BE2C (cell line): ENCODE data around the gene SIRPG.

ENCODE experiments used
- DNase-seq: peaks from one replicate; pipeline ENCODE4 v3.0.0-alpha.2; 2020
- H3K27me3 ChIP-seq: fragments of 250-450 bp; sonication (Bioruptor Pico); 2 replicates; pipeline ENCODE4 v1.5.1; 2020; ENCODE audit warnings: mild to moderate bottlenecking
- H3K36me3 ChIP-seq: fragments of 250-450 bp; sonication (Bioruptor Pico); 2 replicates; pipeline ENCODE4 v1.5.1; 2020; ENCODE audit warnings: mild to moderate bottlenecking
- H3K4me1 ChIP-seq: fragments of 250-450 bp; sonication (Bioruptor Pico); 2 replicates; pipeline ENCODE4 v1.5.1; 2020
- H3K4me3 ChIP-seq: 2 replicates; pipeline ENCODE4 v1.5.1; 2011; ENCODE audit warnings: low read depth, low read length
- H3K9me3 ChIP-seq: fragments of 250-450 bp; sonication (Bioruptor Pico); 2 replicates; pipeline ENCODE4 v1.5.1; 2020
- TF ChIP-seq, protein P1 (sequence below): IDR thresholded peaks from 2 replicates; pipeline ENCODE4 v1.5.1; 2012; ENCODE audit warnings: mild to moderate bottlenecking, low read depth, low read length

SIRPG gene

DNA sequence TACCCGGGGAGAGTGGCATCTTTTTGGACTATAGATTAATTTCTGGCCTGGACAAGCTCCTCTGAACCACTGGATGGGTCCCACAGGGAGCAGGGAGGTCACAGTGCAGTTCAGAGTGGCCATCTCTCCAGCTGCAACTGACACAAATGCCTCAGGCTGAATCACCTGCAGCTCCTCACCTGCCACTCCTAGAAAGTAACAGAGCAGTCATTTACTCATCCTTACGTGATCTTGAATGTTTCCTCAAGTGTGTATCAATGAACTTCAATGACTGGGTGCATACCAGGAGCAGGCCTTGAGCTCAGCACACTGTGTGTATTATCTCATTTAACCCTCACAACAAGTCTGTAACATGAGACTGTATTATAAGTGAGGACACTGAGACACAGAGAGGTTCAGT lies 40.0 kb upstream of the SIRPG start:
- H3K27me3 ChIP-seq: no peaks in the 10 kb centered on the region
- no peaks in the 10 kb centered on the region for H3K36me3 ChIP-seq
- no peak for DNase-seq
- H3K9me3 ChIP-seq: no peaks in the 10 kb centered on the region
- H3K4me1 ChIP-seq: no peaks in the 10 kb centered on the region
- TF ChIP-seq, protein P1, sequence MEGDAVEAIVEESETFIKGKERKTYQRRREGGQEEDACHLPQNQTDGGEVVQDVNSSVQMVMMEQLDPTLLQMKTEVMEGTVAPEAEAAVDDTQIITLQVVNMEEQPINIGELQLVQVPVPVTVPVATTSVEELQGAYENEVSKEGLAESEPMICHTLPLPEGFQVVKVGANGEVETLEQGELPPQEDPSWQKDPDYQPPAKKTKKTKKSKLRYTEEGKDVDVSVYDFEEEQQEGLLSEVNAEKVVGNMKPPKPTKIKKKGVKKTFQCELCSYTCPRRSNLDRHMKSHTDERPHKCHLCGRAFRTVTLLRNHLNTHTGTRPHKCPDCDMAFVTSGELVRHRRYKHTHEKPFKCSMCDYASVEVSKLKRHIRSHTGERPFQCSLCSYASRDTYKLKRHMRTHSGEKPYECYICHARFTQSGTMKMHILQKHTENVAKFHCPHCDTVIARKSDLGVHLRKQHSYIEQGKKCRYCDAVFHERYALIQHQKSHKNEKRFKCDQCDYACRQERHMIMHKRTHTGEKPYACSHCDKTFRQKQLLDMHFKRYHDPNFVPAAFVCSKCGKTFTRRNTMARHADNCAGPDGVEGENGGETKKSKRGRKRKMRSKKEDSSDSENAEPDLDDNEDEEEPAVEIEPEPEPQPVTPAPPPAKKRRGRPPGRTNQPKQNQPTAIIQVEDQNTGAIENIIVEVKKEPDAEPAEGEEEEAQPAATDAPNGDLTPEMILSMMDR: no peak
- no peak overlapping the region for H3K4me3 ChIP-seq

DNA sequence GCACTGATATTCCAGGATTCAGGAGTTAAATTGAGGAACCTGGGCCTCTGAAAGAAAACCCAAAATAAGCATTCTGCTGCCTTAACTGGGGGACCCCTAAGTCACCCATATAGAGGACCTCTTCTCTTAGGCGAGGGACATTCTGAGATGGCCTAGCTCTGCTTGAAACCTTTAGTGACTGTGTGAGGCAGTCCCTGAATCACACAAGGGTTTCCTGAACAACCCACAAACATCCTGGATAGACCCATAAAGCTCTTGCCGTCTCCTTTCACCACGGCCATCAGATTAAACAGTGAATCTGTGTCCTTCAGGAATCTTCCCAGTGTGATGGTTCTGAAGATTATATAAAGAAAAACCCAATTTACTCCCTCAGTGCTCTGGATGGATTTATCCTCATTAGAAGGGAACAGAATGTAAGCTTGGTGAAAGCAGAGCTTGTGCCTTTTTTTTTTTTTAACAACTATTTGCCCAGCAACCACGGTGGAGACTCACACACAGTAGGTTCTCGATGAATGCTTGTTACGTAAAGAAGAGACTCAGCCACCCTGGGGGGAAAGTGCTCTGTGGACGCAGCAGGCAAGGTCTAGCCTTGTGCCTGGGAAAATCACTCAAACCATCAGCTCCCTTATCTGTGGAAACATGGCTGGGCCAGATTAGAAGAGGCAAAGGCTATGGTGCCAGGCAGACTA lies 39.1 kb upstream of the SIRPG start:
- TF ChIP-seq, protein P1: no peak

DNA sequence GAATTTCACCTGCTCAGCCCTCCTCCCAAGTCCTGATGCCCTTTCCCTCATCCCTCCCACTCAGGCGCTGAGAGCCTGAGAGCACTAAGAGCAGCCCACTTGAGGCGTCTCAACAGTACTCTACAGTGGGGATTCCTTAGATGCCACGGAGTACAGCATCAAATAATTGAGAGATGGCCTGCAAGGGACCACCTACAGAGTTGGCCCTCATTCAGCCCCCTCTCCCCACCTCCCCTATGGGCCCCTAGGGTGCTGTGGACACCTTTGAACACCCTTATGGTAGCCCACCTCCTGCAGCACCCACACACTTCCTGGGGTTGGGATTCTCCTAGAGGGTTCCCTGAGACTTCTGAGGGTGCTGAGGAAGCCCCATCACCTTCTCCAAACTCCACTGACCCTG lies 37.1 kb upstream of the SIRPG start:
- no peaks in the 10 kb centered on the region for H3K27me3 ChIP-seq
- no peaks in the 10 kb centered on the region for H3K9me3 ChIP-seq
- TF ChIP-seq, protein P1: no peak
- no peak for DNase-seq
- no peaks in the 10 kb centered on the region for H3K4me1 ChIP-seq
- H3K4me3 ChIP-seq: no peak overlapping the region
- H3K36me3 ChIP-seq: no peaks in the 10 kb centered on the region

More for the DNA sequence above, 39.1 kb upstream of the SIRPG start:
- Histone ChIP-seq H3K9me3 (no peaks in the 10 kb centered on the region), H3K4me1 (no peaks in the 10 kb centered on the region), H3K4me3 (no peak overlapping the region), H3K27me3 (no peaks in the 10 kb centered on the region), H3K36me3 (no peaks in the 10 kb centered on the region)
- DNase-seq: no peak

DNA sequence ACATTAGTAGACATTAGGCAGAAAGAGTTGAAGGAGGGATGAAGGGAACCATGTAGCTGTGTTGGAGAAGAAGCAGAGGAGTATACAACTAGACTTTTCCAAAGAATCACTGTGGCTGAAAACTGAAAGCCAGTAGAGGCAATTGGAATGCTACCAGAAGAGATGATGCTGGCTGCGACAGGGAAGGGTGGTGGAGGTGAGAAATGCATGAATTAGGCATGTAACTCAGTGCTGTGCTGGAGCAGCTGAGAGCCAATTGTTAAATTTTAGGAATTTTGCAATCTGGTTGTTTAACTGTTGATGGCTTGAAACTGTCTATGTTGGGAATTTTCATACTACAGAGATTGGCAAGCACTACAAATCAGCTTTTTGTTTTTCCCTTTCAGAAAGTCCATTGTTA lies 35.8 kb upstream of the SIRPG start:
- Histone ChIP-seq H3K9me3 (no peaks in the 10 kb centered on the region), H3K27me3 (no peaks in the 10 kb centered on the region), H3K36me3 (no peaks in the 10 kb centered on the region), H3K4me1 (no peaks in the 10 kb centered on the region), H3K4me3 (no peak overlapping the region)
- DNase-seq: no peak
- TF ChIP-seq, protein P1: no peak

DNA sequence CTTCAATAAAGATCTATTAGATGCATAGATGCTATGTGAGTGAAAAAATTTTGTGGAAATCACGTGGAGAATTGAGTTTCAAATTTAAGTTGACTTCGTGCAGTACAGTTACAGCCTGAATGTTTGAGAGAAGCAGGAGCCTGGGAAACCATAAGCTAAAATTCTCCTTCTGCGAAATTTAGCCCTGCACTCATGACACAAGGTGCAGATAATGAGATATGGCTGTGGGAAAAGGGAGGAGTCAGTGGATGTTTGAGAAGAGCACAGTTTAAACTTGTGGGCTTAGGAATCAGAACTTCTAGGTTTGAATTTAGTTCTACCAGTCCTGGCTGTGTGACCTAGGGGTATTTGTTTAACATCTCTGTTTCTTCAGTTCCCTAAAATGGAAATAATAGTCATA lies 32.1 kb upstream of the SIRPG start:
- TF ChIP-seq, protein P1: no peak
- H3K36me3 ChIP-seq: no peaks in the 10 kb centered on the region
- H3K27me3 ChIP-seq: no peaks in the 10 kb centered on the region
- H3K4me1 ChIP-seq: no peaks in the 10 kb centered on the region
- no peaks in the 10 kb centered on the region for H3K9me3 ChIP-seq
- no peak overlapping the region for H3K4me3 ChIP-seq
- no peak for DNase-seq

DNA sequence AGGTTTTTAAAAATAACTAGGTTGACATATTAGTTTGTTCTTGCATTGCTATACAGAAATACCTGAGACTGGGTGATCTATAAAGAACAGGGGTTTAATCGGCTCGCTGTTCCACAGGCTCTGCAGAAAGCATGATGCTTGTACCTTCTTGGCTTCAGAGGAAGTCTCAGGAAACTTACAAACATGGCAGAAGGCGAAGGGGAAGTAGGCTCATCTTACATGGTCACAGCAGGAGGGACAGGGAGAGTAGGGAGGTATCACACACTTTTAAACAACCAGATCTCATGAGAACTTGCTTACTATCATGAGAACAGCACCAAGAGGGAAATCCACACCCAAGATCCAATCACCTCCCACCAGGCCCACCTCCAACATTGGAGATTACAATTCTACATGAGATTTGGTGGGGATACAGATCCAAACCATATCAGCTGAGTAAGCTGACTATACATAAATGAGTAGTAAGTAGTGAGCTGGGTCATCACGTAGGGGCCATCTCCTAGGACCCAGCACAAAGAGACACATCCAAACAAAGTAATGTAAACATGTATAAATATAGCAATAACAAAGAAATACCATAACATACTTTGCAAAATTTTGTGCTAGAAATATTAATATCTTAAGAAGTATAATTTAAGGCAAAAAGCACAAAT lies 31.4 kb upstream of the SIRPG start:
- Histone ChIP-seq H3K9me3 (no peaks in the 10 kb centered on the region), H3K4me3 (no peak overlapping the region), H3K4me1 (no peaks in the 10 kb centered on the region), H3K27me3 (no peaks in the 10 kb centered on the region), H3K36me3 (no peaks in the 10 kb centered on the region)
- TF ChIP-seq, protein P1: no peak
- no peak for DNase-seq
